ENCODE measurements around the gene ATP2B2.

Gene ATP2B2

GRCh38 chr3:10472877-10473440, 32.4 kb downstream of the ATP2B2 start:
- Histone ChIP-seq H3K4me3 (ENCODE audit: low read length, poor library complexity, severe bottlenecking) (no peak overlapping the region), H3K9me2 (replicated peaks; ENCODE audit: low read depth, low read length) (no peaks in the 10 kb centered on the region)

GRCh38 chr3:10471054-10471688, 34.2 kb downstream of the ATP2B2 start:
- H3K4me3 ChIP-seq (ENCODE audit: low read length, poor library complexity, severe bottlenecking), result no peak overlapping the region
- H3K4me2 ChIP-seq (ENCODE audit: low read depth, low read length, poor library complexity, severe bottlenecking), result no peak overlapping the region
- no peaks in the 10 kb centered on the region for H3K9me2 ChIP-seq (replicated peaks; ENCODE audit: low read depth, low read length)
- TF ChIP-seq CTCF (conservative IDR thresholded peaks at IDR 0.05; ENCODE audit: low read length) (no peak), EZH2phosphoT487 (IDR thresholded peaks at IDR 0.05; ENCODE audit: borderline replicate concordance) (no peak)
- no peaks in the 10 kb centered on the region for H3K4me1 ChIP-seq (ENCODE audit: insufficient read depth, low read length, poor library complexity, severe bottlenecking)
- H4K20me1 ChIP-seq (ENCODE audit: insufficient read depth, low read length, poor library complexity, severe bottlenecking), result no peaks in the 10 kb centered on the region
- H3K9ac ChIP-seq (ENCODE audit: low read depth, low read length, poor library complexity, severe bottlenecking), result no peak overlapping the region
- no peaks in the 10 kb centered on the region for H3K27me3 ChIP-seq (ENCODE audit: insufficient read depth, low read length, poor library complexity, severe bottlenecking)
- H3F3A ChIP-seq (ENCODE audit: low read depth), result no peaks in the 10 kb centered on the region
- no peaks in the 10 kb centered on the region for H3K79me2 ChIP-seq (ENCODE audit: insufficient read depth, low read length)
- no peaks in the 10 kb centered on the region for H3K36me3 ChIP-seq (ENCODE audit: insufficient read depth, low read length)
- no peak overlapping the region for H2AFZ ChIP-seq (ENCODE audit: low read length)
- H3K9me3 ChIP-seq (ENCODE audit: insufficient read depth, low read depth, low read length), result no peaks in the 10 kb centered on the region

More at GRCh38 chr3:10472877-10473440, 32.4 kb downstream of the ATP2B2 start:
- Histone ChIP-seq H3K27me3 (ENCODE audit: insufficient read depth, low read length, poor library complexity, severe bottlenecking) (no peaks in the 10 kb centered on the region), H3K36me3 (ENCODE audit: insufficient read depth, low read length) (no peaks in the 10 kb centered on the region), H3K9me3 (ENCODE audit: insufficient read depth, low read depth, low read length) (no peaks in the 10 kb centered on the region), H4K20me1 (ENCODE audit: insufficient read depth, low read length, poor library complexity, severe bottlenecking) (no peaks in the 10 kb centered on the region), H3K79me2 (ENCODE audit: insufficient read depth, low read length) (no peaks in the 10 kb centered on the region), H2AFZ (ENCODE audit: low read length) (no peak overlapping the region), H3K4me2 (ENCODE audit: low read depth, low read length, poor library complexity, severe bottlenecking) (no peak overlapping the region), H3K4me1 (ENCODE audit: insufficient read depth, low read length, poor library complexity, severe bottlenecking) (no peaks in the 10 kb centered on the region), H3K9ac (ENCODE audit: low read depth, low read length, poor library complexity, severe bottlenecking) (no peak overlapping the region), H3F3A (ENCODE audit: low read depth) (no peaks in the 10 kb centered on the region)
- TF ChIP-seq EZH2phosphoT487 (IDR thresholded peaks at IDR 0.05; ENCODE audit: borderline replicate concordance) (no peak), CTCF (conservative IDR thresholded peaks at IDR 0.05; ENCODE audit: low read length) (no peak)

- H3K27me3 ChIP-seq (ENCODE audit: insufficient read depth, low read length, poor library complexity, severe bottlenecking), result no peaks in the 10 kb centered on the region
- no peaks in the 10 kb centered on the region for H3K9me3 ChIP-seq (ENCODE audit: insufficient read depth, low read depth, low read length)
- no peaks in the 10 kb centered on the region for H3F3A ChIP-seq (ENCODE audit: low read depth)
- H4K20me1 ChIP-seq (ENCODE audit: insufficient read depth, low read length, poor library complexity, severe bottlenecking), result no peaks in the 10 kb centered on the region
- no peaks in the 10 kb centered on the region for H3K9me2 ChIP-seq (replicated peaks; ENCODE audit: low read depth, low read length)
- no peaks in the 10 kb centered on the region for H3K79me2 ChIP-seq (ENCODE audit: insufficient read depth, low read length)
- H3K4me2 ChIP-seq (ENCODE audit: low read depth, low read length, poor library complexity, severe bottlenecking), result no peak overlapping the region
- H3K4me3 ChIP-seq (ENCODE audit: low read length, poor library complexity, severe bottlenecking), result no peak overlapping the region
- no peak overlapping the region for H2AFZ ChIP-seq (ENCODE audit: low read length)
- H3K4me1 ChIP-seq (ENCODE audit: insufficient read depth, low read length, poor library complexity, severe bottlenecking), result no peaks in the 10 kb centered on the region
- no peak overlapping the region for H3K9ac ChIP-seq (ENCODE audit: low read depth, low read length, poor library complexity, severe bottlenecking)
- no peak for TF ChIP-seq CTCF (conservative IDR thresholded peaks at IDR 0.05; ENCODE audit: low read length)
- no peak for TF ChIP-seq EZH2phosphoT487 (IDR thresholded peaks at IDR 0.05; ENCODE audit: borderline replicate concordance)
- no peaks in the 10 kb centered on the region for H3K36me3 ChIP-seq (ENCODE audit: insufficient read depth, low read length)
These were observed 35.0 kb downstream of the ATP2B2 start for GRCh38 chr3:10470120-10471053.

Data from Loucy (cell line).